NK-92 (cell line): ENCODE results near the gene ZFYVE21.

ENCODE experiments used
- DNase-seq: peaks from one replicate; lab custom pipeline; 2025; ENCODE audit not compliant: unreplicated experiment; lab: John Stamatoyannopoulos, UW

Gene ZFYVE21

DNA sequence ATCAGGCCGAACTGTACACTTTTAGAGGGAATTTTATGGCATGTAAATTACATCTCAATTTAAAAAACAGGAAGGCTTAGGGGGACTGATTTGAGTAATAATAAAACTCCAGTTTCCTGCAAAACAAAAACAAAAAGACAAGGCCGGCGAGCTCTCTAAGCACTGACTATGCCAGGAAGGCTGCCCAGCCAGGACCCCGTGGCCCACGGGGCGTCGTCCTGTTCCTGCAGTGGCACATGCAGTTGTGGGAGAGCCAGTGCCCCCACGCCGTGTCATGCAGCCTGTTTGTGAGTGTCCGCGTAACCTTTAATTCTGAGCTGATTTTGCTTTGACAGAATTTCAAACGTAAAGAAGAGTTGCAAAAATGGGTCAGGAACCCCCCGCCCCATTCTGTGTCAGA is 10.9 kb upstream of the ZFYVE21 start:
- DNase-seq, result no peak

DNA sequence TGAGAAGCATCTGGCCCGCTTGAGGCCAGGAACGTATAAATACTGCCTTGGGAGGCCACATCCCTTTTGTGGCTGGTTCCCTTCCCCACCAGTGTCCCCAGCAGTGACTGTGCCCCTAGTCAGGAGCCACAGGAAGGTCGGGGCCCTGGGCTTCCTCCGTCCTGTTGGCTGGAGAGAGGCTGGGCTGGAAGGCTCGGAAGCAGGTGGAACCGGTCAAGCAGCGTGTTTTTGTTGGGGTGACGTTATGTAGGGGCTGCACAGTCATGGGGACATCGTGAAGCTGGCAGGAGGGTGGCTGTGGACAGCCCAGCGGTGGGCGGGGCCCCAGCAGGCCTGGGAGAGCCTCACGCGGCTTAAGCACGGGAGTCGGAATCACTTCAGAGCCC is 10.5 kb upstream of the ZFYVE21 start:
- DNase-seq, result no peak

DNA sequence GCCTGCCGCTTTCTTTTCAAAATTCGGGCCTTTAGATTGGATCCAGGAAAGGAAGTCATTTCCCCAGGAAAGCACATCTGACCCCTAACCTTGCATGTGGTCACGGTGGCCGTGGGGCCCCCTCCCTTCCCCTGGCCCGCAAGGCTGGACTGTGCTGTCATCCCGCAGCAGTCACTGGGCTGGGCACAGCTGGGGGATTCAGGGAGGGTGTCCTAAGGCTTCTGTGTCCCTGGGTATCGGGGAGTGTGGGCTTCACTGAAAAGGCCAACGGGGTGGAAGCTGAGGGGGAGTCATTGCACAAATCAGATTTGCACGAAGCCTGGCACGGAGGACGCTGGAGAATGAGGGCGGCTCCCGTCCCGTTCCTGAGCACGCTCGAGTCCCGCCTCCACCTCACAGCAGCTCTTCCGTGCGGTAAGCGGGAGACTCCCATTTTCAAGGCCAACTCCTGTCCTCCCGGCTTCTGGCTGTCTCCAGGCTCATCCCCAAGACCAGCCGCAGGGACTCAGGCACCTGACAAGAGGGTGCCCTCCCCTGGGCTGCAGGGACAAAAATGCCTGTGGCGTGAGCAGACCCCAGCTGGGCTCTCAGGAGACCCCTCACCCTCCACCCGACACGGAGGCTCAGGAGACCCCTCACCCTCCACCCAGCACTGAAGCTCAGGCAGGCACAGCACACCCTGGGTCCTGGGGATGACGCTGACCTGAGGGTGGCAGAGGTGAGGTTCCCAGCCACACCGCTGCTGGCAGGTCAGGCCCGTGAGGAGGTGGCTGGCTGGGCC is 9.9 kb upstream of the ZFYVE21 start:
- DNase-seq, result no peak

DNA sequence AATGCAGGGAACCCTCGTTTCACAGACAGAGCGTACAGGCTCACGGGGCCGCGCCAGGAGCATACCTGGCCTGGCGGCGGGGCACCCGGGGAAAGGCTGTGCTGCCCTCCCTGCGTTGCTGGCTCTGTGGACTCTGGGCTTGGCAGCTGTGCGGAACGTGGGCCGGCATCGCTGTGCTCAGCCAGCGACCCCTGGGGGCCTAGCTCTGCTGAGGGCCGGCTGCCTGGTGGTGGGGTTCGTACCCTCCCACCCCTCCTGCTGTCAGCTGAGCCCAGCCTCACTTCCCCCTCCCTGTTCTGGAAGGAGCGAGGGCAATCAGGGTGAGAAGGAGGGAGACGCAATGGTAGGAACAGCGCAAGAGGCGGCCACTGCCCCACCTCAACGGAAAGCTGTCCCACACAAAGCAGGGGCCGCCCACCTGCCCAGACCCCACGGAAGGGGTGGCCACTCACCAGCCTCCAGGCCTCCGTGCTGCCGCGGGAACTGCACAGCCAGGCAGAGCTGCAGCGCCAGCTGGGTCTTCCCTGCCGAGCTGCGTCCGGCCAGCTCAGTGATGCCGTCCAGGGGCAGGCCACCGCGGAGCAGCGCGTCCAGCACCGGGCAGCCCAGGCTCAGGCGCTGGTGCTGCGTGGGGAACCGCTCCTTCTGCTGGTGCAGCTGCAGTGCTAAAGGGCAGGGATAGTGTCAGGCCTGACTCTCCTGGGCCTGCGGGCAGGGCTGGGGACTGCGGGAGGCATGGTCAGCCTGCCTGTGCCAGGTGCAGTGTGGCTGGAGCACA is 8.9 kb upstream of the ZFYVE21 start:
- no peak for DNase-seq

DNA sequence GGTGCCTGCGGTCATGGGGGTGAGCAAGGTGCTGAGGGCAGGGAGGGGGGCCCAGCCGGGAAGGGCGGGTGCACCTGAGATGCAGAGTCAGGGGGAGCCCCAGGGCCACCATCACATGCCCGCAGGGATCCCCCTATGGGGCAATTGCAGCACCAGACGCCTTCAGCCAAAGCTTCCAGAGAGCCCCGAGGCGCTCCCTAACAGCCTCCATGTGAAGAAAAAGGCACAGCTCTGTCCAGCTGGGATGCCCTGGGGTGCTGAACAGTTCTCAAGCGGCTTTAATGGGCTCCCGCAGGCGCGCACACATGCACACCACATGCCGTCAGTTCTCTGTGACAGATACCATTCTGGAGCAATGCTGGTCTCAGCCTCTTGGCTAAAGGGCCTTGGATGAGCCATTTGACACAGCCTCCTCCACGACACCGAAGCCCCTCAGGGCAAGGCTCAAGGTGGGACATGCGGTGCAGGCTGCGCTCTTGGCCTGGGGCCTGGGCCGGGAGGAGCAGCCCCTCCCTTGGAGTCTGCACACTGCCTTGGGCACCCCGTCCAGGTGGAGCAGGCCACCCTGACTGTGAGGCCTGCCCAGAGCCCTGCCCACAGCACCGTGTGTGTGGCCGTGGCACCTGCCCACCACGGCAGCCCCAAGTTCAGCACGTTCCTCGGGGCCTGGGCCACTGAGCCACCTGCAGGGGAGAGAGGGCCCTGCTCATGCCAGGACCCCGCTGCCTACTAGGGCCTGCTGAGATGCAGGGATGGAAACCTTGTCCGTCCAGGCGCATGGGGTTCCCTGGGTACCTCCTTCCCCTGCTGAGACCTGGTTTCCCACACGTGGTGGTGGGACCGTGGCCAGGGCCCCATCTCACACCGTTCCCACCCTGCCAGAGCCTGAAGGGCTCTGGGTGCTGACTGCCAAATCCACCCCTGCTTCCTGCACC is 8.0 kb upstream of the ZFYVE21 start:
- DNase-seq, result no peak

DNA sequence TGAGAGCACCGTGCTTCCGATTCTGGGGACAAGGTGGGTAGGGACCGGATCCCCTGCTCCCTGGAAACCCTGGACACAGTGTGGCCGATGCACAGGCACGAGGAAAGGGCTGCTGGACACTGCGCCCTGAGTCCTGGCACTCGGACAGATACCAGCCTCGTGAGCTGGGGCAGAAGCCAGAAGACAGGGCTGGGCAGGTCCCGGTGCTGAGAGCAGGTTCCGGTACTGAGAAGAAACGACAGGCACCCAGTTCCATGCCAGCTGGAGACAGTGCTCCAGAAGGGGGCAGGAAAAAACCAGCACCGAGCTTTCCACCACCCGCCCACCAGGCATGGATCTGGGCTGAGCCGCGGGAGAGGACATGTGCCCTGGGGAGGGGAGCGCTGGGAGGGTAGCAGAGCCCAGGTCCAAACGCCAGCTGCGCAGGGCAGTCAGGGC is 6.8 kb upstream of the ZFYVE21 start:
- no peak for DNase-seq

DNA sequence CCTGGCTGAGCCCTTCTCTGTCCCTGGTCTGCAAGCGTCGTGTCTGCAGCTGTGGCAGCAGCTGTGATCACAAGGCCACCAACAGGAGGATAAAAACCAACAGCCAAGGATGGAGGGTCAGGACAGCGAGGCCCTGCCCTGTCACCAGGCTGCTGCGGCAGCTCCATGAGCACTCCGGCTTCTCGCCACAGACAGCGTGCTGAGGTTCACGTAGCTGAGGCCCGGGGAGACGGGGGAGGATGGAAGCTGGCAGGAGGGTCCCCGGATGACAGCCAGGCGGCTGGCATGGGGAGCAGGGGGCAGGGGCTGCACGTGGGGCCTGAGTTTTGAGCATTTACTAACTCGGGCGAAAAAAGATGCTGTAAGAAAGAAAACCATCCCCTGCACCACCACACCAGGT is 5.8 kb upstream of the ZFYVE21 start:
- DNase-seq, result no peak

DNA sequence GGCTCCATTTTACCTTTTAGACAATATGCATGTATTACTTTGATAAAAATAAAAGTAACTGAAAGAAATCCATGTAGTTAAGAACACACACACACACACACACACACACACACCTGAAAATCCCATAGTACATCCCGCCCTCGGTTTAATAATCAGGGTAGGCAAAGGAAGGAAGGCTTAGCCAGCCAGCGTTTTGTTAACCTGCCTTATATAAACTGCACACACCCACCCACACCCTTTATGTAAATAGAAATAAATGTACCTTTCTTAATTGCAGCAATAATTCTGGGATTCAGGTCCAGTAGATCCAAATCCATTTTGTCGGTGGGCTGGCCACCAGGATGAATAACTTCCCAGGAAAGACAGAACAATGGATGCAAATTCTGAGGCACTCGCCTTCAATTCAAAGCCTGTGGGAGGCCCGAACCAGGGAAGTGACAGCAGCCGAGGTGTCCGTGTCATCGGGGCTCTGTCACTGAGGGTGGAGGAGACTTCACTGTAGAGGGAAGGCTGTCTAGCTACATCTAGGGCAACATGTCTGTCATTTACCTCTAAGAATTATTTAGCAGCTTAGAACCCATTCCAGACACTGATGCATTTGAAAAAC is 4.7 kb upstream of the ZFYVE21 start:
- DNase-seq, result no peak

DNA sequence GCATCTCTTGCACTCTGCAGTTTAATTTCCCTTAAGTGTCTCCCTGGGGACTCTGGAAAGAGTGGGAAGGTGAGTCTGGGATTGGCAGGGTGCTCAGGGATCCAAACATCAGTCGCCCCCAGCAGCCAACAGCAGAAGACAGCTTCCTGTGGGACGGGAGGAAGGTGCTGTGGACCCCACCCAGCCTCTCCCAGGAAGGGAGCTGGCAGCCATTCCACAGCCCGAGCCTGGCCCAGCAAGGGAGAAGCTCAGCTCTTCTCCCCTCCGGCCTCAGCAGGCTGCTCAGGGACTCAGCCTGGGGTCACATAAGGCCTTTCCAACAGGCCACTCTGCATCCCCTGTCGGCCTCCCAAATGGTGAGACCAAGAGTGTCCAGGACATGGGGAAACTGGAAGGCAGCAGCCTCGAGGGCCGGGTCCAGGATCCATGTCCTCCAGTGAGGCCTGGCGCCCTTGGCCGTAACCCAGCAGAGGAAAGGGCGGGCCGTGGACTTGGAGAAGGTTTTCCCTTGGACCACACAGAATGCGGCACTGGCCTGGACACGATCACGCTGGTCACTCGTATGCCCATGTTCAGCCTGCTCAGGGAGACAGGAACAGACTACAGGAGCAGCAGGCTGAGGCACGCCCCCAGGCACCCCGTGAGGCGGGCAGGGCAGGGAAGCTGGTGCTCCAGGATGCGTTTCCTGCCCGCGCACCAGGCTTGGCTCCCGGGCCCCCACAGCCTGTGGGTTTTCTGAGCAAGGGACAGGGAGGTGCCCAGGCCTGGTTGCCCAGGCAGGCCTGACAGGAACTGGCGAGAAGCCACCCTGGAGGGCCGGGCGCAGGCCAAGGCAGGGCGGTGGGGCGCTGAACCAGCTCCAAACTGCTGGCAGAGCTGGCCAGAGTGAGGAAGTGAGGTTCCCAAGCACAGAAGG is 3.8 kb upstream of the ZFYVE21 start:
- no peak for DNase-seq

DNA sequence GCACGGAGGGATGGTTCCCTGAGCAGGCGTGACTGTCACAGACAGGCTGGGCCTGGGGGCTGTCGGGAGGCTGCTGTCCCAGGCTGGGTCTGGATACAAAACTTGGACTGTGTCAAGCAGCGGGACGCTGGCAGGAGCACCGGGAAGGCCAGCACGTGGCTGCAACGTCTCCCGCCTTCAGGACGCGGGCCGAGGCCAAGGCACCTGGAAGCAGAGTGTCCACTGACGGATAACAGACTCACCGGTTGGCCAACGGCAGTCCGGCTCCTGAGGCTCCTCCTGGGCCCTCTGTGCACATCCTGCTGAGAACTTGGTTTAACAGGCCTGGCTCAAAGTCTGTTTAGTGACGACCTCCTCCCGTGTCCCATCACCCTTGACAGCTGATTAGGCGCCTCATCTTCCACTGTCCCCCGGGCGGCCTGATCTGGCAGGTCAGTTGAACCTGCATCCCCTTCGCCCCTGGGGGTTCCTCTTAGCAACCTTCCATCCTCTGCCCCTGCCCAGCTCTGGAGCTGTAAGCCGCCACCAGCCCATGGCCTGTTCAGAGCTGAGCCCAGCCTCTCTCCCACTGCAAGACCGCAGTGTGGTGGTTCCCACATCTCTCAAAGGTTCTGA is 2.9 kb upstream of the ZFYVE21 start:
- DNase-seq, result no peak

DNA sequence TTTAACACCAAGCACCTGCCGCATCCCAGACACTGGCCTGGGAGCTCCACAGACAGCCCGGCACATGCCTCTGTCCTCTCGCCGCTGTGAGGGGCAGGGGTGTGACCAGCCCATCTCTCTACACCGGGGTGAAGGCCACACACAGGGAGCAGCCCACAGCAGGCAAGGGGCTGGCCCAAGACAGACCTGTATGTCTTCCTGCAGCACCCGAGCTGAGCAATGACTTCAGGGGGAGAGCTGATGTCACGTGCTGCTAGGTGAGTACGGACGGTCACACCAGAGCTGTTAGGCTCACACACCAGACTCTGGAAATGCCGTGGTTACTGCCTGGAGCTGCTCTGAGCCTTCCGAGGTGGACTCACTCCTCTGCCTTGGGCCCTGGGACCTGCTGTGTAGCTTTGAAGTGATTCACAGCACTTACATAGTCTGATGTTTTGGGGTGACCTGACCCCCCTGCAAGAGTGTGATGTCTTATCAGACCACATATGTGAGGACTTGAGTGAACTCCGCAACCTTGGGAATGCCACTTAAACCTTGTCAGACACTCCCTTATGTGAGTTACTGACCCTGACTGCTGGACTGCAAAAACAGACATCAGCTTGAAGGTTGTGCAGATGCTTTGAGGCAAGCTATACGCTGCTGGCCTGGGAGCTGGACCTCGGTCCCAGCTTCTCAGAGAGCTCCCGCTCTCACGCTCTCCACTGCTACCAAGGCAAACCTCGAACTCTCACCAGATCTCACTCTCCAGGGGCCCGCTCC is 2.1 kb upstream of the ZFYVE21 start:
- no peak for DNase-seq

DNA sequence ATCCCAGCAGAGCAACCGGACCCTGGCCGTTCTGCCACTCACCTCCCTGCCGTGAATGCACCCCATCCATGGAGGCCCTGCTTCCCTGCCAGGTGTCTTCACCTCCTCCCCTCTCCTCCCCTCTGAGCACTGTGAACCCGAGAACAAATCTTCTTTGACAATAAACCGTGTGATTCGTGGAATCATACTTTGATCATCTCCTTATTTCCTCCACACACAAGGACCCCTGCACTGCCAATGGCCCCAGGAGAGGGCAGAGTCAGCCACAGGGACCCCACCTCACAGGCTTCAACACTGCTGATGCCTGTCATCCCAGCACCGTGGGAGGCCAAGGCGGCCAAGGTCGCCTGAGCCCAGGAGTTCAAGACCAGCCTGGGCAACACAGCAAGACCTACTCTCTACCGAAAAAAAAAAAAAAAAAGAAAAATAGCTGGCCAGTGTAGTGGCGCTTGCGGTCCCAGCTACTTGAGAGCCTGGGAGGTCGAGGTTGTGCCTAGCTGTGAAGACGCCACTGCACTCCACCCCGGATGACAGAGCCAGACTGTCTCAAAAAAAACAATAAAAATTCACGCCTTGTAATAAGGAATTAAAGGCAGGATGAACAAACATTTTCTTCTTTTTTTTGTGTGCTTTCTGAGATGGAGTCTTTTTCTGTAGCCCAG is 1.4 kb upstream of the ZFYVE21 start:
- no peak for DNase-seq

DNA sequence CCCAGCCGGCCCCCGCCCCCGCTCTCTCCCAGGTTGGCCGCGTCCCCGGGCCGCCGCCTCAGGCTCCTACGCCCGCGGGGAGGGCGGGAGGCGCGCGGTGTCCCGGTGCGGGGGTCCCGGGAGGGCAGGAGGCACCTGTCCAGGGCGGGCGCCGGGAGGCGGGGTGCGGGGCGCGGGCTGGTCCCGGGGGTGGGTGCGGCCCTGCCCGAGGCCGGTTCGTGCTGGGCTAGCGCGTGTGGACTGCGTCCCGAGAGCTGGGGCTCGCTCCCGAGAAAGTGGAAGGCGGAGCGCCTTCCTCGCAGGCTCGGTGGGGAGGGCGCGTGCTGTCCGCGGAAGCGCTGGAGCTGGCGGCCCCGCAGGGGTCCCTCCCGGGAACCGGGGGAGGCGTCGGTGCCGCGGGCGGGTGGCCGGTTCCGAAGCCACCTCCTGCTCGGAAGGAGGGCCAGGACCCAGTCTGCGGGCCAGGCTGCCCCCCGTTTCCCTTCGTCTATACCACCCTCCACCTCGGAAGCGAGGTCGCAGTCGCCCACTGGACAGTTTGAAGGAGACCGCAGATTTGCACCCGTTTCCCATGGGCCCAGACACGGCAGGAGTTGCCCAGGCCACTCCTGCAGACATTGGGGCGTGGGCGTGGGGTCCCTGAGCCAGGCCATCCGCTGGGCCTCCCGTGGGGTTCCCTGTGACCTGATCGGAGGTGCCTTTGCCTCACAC is 636 bp downstream of the ZFYVE21 start:
- no peak for DNase-seq

DNA sequence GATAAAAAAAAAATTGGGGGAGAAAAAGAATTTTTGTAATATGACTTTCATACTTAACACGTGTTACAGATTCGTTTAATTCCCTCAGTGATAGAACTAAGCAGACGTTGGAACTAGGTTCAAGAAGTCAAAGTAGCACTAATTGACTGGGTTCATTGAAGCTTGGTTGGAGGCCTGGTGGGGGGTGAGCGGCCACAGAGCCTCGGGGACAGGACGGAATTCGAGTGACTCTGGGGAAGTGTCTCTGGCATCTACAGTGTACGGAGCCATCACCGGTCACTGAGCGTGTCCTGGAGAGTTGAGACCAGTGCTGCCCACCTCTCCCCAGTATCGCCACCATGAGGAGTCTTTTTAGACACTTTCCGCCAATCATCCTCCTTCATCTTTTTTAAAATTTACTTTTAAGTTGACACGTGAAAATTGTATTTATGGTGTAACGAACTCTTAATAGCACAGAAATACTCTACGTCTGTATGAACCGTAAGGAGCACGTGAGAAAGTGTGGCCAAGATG is 1.3 kb downstream of the ZFYVE21 start:
- DNase-seq, result no peak

DNA sequence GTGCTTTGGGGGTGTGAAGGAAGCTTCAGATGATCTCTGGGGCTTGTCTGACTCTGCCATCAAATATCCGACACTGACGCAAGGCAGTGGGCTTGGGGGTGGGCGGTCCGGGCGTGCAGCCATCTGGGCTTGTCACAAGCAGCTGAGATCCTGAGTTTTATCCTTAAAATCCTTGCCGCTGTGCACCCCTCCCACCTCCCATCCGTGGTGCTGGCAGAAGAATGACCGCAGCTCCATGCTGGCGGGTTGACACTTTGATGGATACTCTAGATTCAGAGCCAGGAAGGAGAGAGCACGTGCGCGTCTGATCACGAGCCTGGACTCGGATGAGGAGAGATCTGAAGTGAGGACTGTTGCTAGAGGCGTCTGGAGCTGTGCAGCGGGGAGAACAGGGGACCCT is 3.0 kb downstream of the ZFYVE21 start:
- no peak for DNase-seq

DNA sequence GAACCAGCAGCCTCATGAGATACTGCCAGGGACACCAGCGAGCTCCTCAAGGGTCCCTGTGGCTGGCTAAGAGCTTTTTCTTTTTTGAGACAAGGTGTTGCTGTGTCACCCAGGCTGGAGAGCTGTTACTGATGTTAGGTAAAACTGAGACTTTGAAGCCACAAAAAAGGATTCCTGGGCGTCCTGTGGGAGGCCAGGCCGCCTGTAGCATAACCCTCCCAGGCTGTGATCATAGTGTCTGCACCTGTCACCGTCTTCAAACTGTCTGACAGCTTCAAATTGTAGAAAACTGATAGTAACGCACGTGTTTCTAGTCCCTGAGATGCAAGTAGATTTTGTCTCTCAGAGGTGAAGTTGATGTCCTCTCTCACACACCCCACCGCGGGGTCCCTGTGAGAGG is 4.1 kb downstream of the ZFYVE21 start:
- DNase-seq, result no peak

DNA sequence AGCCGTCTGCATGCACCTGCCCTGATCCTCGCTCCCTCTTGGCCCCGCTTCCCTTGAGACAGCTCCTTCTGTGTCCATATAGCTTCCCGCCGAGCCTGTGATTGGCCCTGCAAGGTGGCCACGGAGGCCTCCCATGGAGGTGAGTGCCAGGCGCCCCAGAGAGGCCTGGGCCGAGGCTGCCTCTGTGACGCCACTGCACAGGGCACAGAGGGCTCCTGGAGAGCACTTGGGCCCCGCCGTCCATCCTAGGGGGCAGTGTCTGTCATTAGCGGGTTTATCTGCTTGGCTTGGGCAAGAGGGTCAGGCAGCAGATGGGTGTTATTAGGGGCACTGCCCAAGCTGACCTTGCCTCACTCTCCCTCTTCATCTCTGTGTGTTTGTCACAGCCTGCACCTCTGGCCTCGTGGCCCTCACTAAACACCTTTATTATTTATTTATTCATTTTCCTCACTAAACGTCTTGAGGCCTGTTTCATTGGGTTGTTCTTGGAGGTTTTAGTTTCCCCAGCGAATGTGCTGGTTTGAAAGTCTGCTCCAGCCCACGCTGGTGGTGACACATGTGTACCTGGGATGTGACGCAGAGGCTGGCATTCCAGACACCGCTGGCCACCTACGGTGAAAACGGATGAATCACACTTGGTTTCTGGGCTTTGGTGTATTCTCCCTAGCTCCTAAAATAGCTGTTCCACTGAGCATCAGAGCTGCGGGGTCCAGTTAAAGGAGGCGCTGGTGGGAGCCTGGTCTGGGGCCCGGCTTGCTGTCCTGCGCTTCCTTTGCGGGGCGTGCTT is 5.9 kb downstream of the ZFYVE21 start:
- no peak for DNase-seq
